ENCODE results near the gene LRIG3. TPM values are rescaled to one million over a fixed set of nuclear protein-coding genes. Genes with fewer than 3 reads are reported as not detected.
A peak's percentile ranks its signal among the peaks of the same experiment; 100 is the strongest.

Gene LRIG3
- total RNA-seq, 4 donors from 2014 or later = 43.0 to 115 (median 107) TPM

- peaks cover 0 to 49% (median 15%) of the 10 kb centered on the region in 4 donors for H3K36me3 ChIP-seq
- DNase-seq = no peak
- peaks cover 0 to 16% (median 10%) of the 10 kb centered on the region in 4 donors for H3K4me1 ChIP-seq
- WGBS, 2 donors (ENCODE audit: low coverage in 1 of 2) = 63 to 64% methylated on average over 2 to 6 of the region's 6 CpGs
- H3K27ac ChIP-seq = no peak overlapping the region
- no peak overlapping the region for H3K4me3 ChIP-seq
- intact Hi-C loops (cut with DNase I; ENCODE audit: low total_unique reads) (no loop called here), in situ Hi-C loops (cut with MboI; ENCODE audit: low pct_ligation_motif_present in 1 of 4, low pct_unique_long_range_greater_than_20kb in 1 of 4, low sequenced_read_pairs in 3 of 4) (loop anchor here in 1 of 4 donors (25.0 kb wide), 1 partner anchor 198 kb away; no protein-coding TSS in a partner anchor)
- H3K27me3 ChIP-seq = no peaks in the 10 kb centered on the region
- no peaks in the 10 kb centered on the region for H3K9me3 ChIP-seq
- no peak for TF ChIP-seq POLR2AphosphoS5 (IDR thresholded peaks at IDR 0.05)
- no peak for TF ChIP-seq EP300 (IDR thresholded peaks at IDR 0.05; ENCODE audit: low read depth)
- no peak for TF ChIP-seq CTCF (IDR thresholded peaks at IDR 0.05)
- TF ChIP-seq POLR2A (IDR thresholded peaks at IDR 0.05) = no peak
Observed at GRCh38 chr12:58889557-58889956, 30.7 kb downstream of the LRIG3 start.

GRCh38 chr12:58888131-58888783, 32.0 kb downstream of the LRIG3 start:
- Histone ChIP-seq H3K27me3 (no peaks in the 10 kb centered on the region), H3K36me3 (peaks cover 0 to 52% (median 15%) of the 10 kb centered on the region in 4 donors), H3K9me3 (no peaks in the 10 kb centered on the region), H3K27ac (peak overlapping the region in 1 of 4 donors; percentile 2), H3K4me3 (no peak overlapping the region), H3K4me1 (peaks cover 0 to 3% (median 0%) of the 10 kb centered on the region in 4 donors)
- intact Hi-C loops (cut with DNase I; ENCODE audit: low total_unique reads) = no loop called here
- in situ Hi-C loops (cut with MboI; ENCODE audit: low pct_ligation_motif_present in 1 of 4, low pct_unique_long_range_greater_than_20kb in 1 of 4, low sequenced_read_pairs in 3 of 4) = loop anchor here in 1 of 4 donors (25.0 kb wide), 1 partner anchor 199 kb away; no protein-coding TSS in a partner anchor
- DNase-seq = no peak
- TF ChIP-seq POLR2A (IDR thresholded peaks at IDR 0.05) (no peak), EP300 (IDR thresholded peaks at IDR 0.05; ENCODE audit: low read depth) (no peak), CTCF (IDR thresholded peaks at IDR 0.05) (no peak), POLR2AphosphoS5 (IDR thresholded peaks at IDR 0.05) (peak in 1 of 3 donors; percentile 5)
- WGBS, 2 donors (ENCODE audit: low coverage in 1 of 2) = 61 to 62% methylated on average over 4 of the region's 4 CpGs

GRCh38 chr12:58887068-58887467, 33.2 kb downstream of the LRIG3 start:
- no peak for DNase-seq

More at GRCh38 chr12:58887068-58887467, 33.2 kb downstream of the LRIG3 start:
- in situ Hi-C loops (cut with MboI; ENCODE audit: low pct_ligation_motif_present in 1 of 4, low pct_unique_long_range_greater_than_20kb in 1 of 4, low sequenced_read_pairs in 3 of 4) (loop anchor here in 1 of 4 donors (25.0 kb wide), 1 partner anchor 200 kb away; no protein-coding TSS in a partner anchor), intact Hi-C loops (cut with DNase I; ENCODE audit: low total_unique reads) (no loop called here)
- Histone ChIP-seq H3K4me1 (peaks cover 0 to 3% (median 0%) of the 10 kb centered on the region in 4 donors), H3K27ac (no peak overlapping the region), H3K9me3 (no peaks in the 10 kb centered on the region), H3K36me3 (peaks cover 0 to 61% (median 17%) of the 10 kb centered on the region in 4 donors), H3K27me3 (no peaks in the 10 kb centered on the region), H3K4me3 (no peak overlapping the region)
- TF ChIP-seq EP300 (IDR thresholded peaks at IDR 0.05; ENCODE audit: low read depth) = no peak
- no peak for TF ChIP-seq POLR2A (IDR thresholded peaks at IDR 0.05)
- TF ChIP-seq CTCF (IDR thresholded peaks at IDR 0.05) = no peak
- no peak for TF ChIP-seq POLR2AphosphoS5 (IDR thresholded peaks at IDR 0.05)
- WGBS, 2 donors (ENCODE audit: low coverage in 1 of 2) = 93 to 95% methylated on average over 6 of the region's 6 CpGs

All from transverse colon (tissue), 4 donors.